Prostate gland (tissue), 2 donors: ENCODE measurements around the gene TEX264.

Experiments used
- CTCF ChIP-seq, 4 experiments: fragments of 200-600 bp in 2 of 4; fragments of 450-650 bp in 2 of 4; sonication (generic) in 2 of 4; IDR thresholded peaks; 1 replicate in 3 of 4; 2 replicates in 1 of 4; pipeline ENCODE4 v1.5.1; 2016 to 2019; ENCODE audit warnings: antibody characterized with exemption in 4 of 4, mild to moderate bottlenecking in 2 of 4, moderate library complexity in 2 of 4
- POLR2A ChIP-seq: fragments of 450-650 bp; IDR thresholded peaks from one replicate; pipeline ENCODE4 v1.6.1; 2016; ENCODE audit warnings: antibody characterized with exemption, mild to moderate bottlenecking
- POLR2AphosphoS5 ChIP-seq: sonication (generic); formaldehyde crosslinking; IDR thresholded peaks from one replicate; pipeline ENCODE4 v1.6.1; 2017; ENCODE audit warnings: antibody characterized with exemption

GRCh38 chr3:51682079-51682478 is 11.0 kb downstream of the TEX264 start:
- TF ChIP-seq CTCF (IDR thresholded peaks at IDR 0.05), result peak; percentile 18 to 90 (median 76)
- peak; percentile 82 for TF ChIP-seq POLR2AphosphoS5
- TF ChIP-seq POLR2A, result no peak
